Activated CD8-positive, alpha-beta T cell treated with anti-CD3 and anti-CD28 coated beads for 36 hours (primary cell): ENCODE results near the gene OR6Q1. TPM values are rescaled to one million over a fixed set of nuclear protein-coding genes. Genes with fewer than 3 reads are reported as not detected.

Experiments used
- ATAC-seq: fragments of 200-7000 bp; cut with Tn5 transposase; one replicate; pipeline ENCODE4 v1.10.0; 2021; ENCODE audit warnings: mild to moderate bottlenecking, moderate library complexity
- CTCF ChIA-PET: fragments of 350-600 bp; sonication (Branson Sonifier 250); formaldehyde crosslinking; loops from one replicate; lab custom pipeline; 2021; ENCODE audit warnings: antibody characterized with exemption; lab: Charles Lee
- POLR2A ChIA-PET: fragments of 350-600 bp; sonication (Branson Sonifier 250); formaldehyde crosslinking; loops from one replicate; lab custom pipeline; 2021; ENCODE audit warnings: antibody characterized with exemption; lab: Charles Lee
- DNase-seq: peaks from one replicate; pipeline ENCODE4 v3.0.0-alpha.2; 2020
- H3K27ac Mint-ChIP-seq: one replicate; pipeline ENCODE4 v1.8.0; 2021; ENCODE audit warnings: mild to moderate bottlenecking, mixed read lengths
- H3K27me3 Mint-ChIP-seq: one replicate; pipeline ENCODE4 v1.8.0; 2021; ENCODE audit warnings: mixed read lengths
- H3K36me3 Mint-ChIP-seq: one replicate; pipeline ENCODE4 v1.8.0; 2021; ENCODE audit warnings: low read depth, mixed read lengths
- H3K4me1 Mint-ChIP-seq: one replicate; pipeline ENCODE4 v1.8.0; 2021; ENCODE audit warnings: low read depth, mixed read lengths
- H3K4me3 Mint-ChIP-seq: one replicate; pipeline ENCODE4 v1.8.0; 2021; ENCODE audit warnings: mild to moderate bottlenecking, moderate library complexity, mixed read lengths
- H3K9me3 Mint-ChIP-seq: one replicate; pipeline ENCODE4 v1.8.0; 2021; ENCODE audit warnings: mixed read lengths
- CTCF ChIP-seq: fragments of 200-600 bp; IDR thresholded peaks from one replicate; pipeline ENCODE4 v1.8.0; 2022; ENCODE audit warnings: antibody characterized with exemption, mild to moderate bottlenecking
- intact Hi-C: fragments of 100-400 bp; cut with micrococcal nuclease; formaldehyde crosslinking; loops from one replicate; pipeline ENCODE4 v1.10.0; 2022
- total RNA-seq, 2 experiments: library from RNA; stranded (reverse); gene quantifications; one replicate each; pipeline ENCODE4 v1.2.3, GENCODE V29; 2021

Gene OR6Q1
- total RNA-seq, 2 experiments from 2014 or later, result not detected

- intact Hi-C loops, result no loop called here
- Mint-ChIP-seq H3K4me3 (no peak overlapping the region), H3K27ac (no peak overlapping the region), H3K36me3 (no peaks in the 10 kb centered on the region), H3K9me3 (peaks cover 8% of the 10 kb centered on the region), H3K27me3 (no peaks in the 10 kb centered on the region), H3K4me1 (no peaks in the 10 kb centered on the region)
- CTCF ChIA-PET, result interaction anchor here (1.2 kb wide), 1 partner anchor 43 kb away, joined by 3 read pairs; no protein-coding TSS in a partner anchor
- no peak for ATAC-seq
- POLR2A ChIA-PET, result no interaction called here
- no peak for TF ChIP-seq CTCF
- DNase-seq, result no peak
Observed at GRCh38 chr11:58034471-58034870, 3.7 kb downstream of the OR6Q1 start.

GRCh38 chr11:58039589-58039988 lies 8.8 kb downstream of the OR6Q1 start:
- ATAC-seq (no peak), DNase-seq (no peak)
- no peaks in the 10 kb centered on the region for H3K36me3 Mint-ChIP-seq
- H3K27me3 Mint-ChIP-seq, result peaks cover 7% of the 10 kb centered on the region
- intact Hi-C loops, result no loop called here
- peaks cover 5% of the 10 kb centered on the region for H3K9me3 Mint-ChIP-seq
- H3K27ac Mint-ChIP-seq, result no peak overlapping the region
- TF ChIP-seq CTCF, result no peak
- H3K4me3 Mint-ChIP-seq, result no peak overlapping the region
- POLR2A ChIA-PET, result no interaction called here
- CTCF ChIA-PET, result no interaction called here
- no peaks in the 10 kb centered on the region for H3K4me1 Mint-ChIP-seq

- Mint-ChIP-seq H3K4me1 (no peaks in the 10 kb centered on the region), H3K27me3 (peaks cover 11% of the 10 kb centered on the region), H3K9me3 (no peaks in the 10 kb centered on the region), H3K27ac (no peak overlapping the region), H3K36me3 (no peaks in the 10 kb centered on the region), H3K4me3 (no peak overlapping the region)
- ChIA-PET POLR2A (no interaction called here), CTCF (no interaction called here)
- intact Hi-C loops, result no loop called here
- no peak for TF ChIP-seq CTCF
- DNase-seq (no peak), ATAC-seq (no peak)
Observed at GRCh38 chr11:58043379-58043778, 12.6 kb downstream of the OR6Q1 start.

- ChIA-PET POLR2A (no interaction called here), CTCF (no interaction called here)
- intact Hi-C loops, result no loop called here
Observed at GRCh38 chr11:58046231-58046630, 15.5 kb downstream of the OR6Q1 start.

GRCh38 chr11:58047818-58048217 lies 17.1 kb downstream of the OR6Q1 start:
- Mint-ChIP-seq H3K36me3 (no peaks in the 10 kb centered on the region), H3K27ac (no peak overlapping the region), H3K4me3 (no peak overlapping the region), H3K9me3 (no peaks in the 10 kb centered on the region), H3K4me1 (no peaks in the 10 kb centered on the region), H3K27me3 (peaks cover 11% of the 10 kb centered on the region)
- ChIA-PET CTCF (no interaction called here), POLR2A (no interaction called here)
- DNase-seq (no peak), ATAC-seq (no peak)
- TF ChIP-seq CTCF, result no peak
- intact Hi-C loops, result no loop called here

More at GRCh38 chr11:58046231-58046630, 15.5 kb downstream of the OR6Q1 start:
- no peaks in the 10 kb centered on the region for H3K9me3 Mint-ChIP-seq
- no peak for TF ChIP-seq CTCF
- DNase-seq (no peak), ATAC-seq (no peak)
- no peak overlapping the region for H3K27ac Mint-ChIP-seq
- H3K36me3 Mint-ChIP-seq, result no peaks in the 10 kb centered on the region
- peaks cover 11% of the 10 kb centered on the region for H3K27me3 Mint-ChIP-seq
- no peak overlapping the region for H3K4me3 Mint-ChIP-seq
- H3K4me1 Mint-ChIP-seq, result no peaks in the 10 kb centered on the region
